ENCODE results near the gene PCMT1.
"Not testable (repeated sequence)": the region's sequence is repeated elsewhere in the genome, so short reads cannot be mapped to it uniquely, and the experiment has no call there.

Gene PCMT1

GRCh38 chr6:149820506-149820905 lies 71.0 kb downstream of the PCMT1 start:
- no peak for DNase-seq (ENCODE audit: low read depth)

- no peak for DNase-seq (ENCODE audit: low read depth)
These were observed 72.0 kb downstream of the PCMT1 start for GRCh38 chr6:149821492-149821891.

GRCh38 chr6:149823013-149823412 lies 73.5 kb downstream of the PCMT1 start:
- DNase-seq (ENCODE audit: low read depth) = no peak

GRCh38 chr6:149825292-149825691 lies 75.8 kb downstream of the PCMT1 start:
- no peak for DNase-seq (ENCODE audit: low read depth)

- peak; percentile 74 for DNase-seq (ENCODE audit: low read depth)
These were observed 81.3 kb downstream of the PCMT1 start for GRCh38 chr6:149830731-149831307.

- no peak for DNase-seq (ENCODE audit: low read depth)
These were observed 81.8 kb downstream of the PCMT1 start for GRCh38 chr6:149831308-149831820.

- DNase-seq (ENCODE audit: low read depth) = no peak
These were observed 84.1 kb downstream of the PCMT1 start for GRCh38 chr6:149833651-149834050.

GRCh38 chr6:149834513-149835481 lies 85.3 kb downstream of the PCMT1 start:
- DNase-seq (ENCODE audit: low read depth) = peak; percentile 59

GRCh38 chr6:149840345-149841075 lies 91.0 kb downstream of the PCMT1 start:
- no peak for DNase-seq (ENCODE audit: low read depth)

GRCh38 chr6:149842331-149842730 lies 92.8 kb downstream of the PCMT1 start:
- DNase-seq (ENCODE audit: low read depth) = no peak

GRCh38 chr6:149843051-149843633 lies 93.6 kb downstream of the PCMT1 start:
- DNase-seq (ENCODE audit: low read depth) = no peak

GRCh38 chr6:149844036-149844435 lies 94.5 kb downstream of the PCMT1 start:
- peak; percentile 45 for DNase-seq (ENCODE audit: low read depth)

GRCh38 chr6:149844480-149844879 lies 94.9 kb downstream of the PCMT1 start:
- DNase-seq (ENCODE audit: low read depth) = no peak

GRCh38 chr6:149845549-149845948 lies 96.0 kb downstream of the PCMT1 start:
- DNase-seq (ENCODE audit: low read depth) = no peak

- peak; percentile 85 for DNase-seq (ENCODE audit: low read depth)
These were observed 96.8 kb downstream of the PCMT1 start for GRCh38 chr6:149846321-149846720.

GRCh38 chr6:149847939-149848267 lies 98.4 kb downstream of the PCMT1 start:
- no peak for DNase-seq (ENCODE audit: low read depth)

- not testable (repeated sequence) for DNase-seq (ENCODE audit: low read depth)
These were observed 98.8 kb downstream of the PCMT1 start for GRCh38 chr6:149848343-149848742.

GRCh38 chr6:149851461-149852110 lies 102.0 kb downstream of the PCMT1 start:
- peak; percentile 86 for DNase-seq (ENCODE audit: low read depth)

- peak; percentile 72 for DNase-seq (ENCODE audit: low read depth)
These were observed 102.6 kb downstream of the PCMT1 start for GRCh38 chr6:149852180-149852579.

- no peak for DNase-seq (ENCODE audit: low read depth)
These were observed 103.3 kb downstream of the PCMT1 start for GRCh38 chr6:149852881-149853280.

GRCh38 chr6:149854017-149854416 lies 104.5 kb downstream of the PCMT1 start:
- not testable (repeated sequence) for DNase-seq (ENCODE audit: low read depth)

GRCh38 chr6:149854532-149854931 lies 105.0 kb downstream of the PCMT1 start:
- DNase-seq (ENCODE audit: low read depth) = no peak
